ENCODE data around the gene TRAF2. TPM values are rescaled to one million over a fixed set of nuclear protein-coding genes. Genes with fewer than 3 reads are reported as not detected.

TRAF2 gene
- total and polyA plus RNA-seq, 2 of the 8 experiments (the other 6 are each of a cell fraction or from before 2014, with no cell fraction given): 26.9 to 50.2 TPM

- TF ChIP-seq, protein P1, sequence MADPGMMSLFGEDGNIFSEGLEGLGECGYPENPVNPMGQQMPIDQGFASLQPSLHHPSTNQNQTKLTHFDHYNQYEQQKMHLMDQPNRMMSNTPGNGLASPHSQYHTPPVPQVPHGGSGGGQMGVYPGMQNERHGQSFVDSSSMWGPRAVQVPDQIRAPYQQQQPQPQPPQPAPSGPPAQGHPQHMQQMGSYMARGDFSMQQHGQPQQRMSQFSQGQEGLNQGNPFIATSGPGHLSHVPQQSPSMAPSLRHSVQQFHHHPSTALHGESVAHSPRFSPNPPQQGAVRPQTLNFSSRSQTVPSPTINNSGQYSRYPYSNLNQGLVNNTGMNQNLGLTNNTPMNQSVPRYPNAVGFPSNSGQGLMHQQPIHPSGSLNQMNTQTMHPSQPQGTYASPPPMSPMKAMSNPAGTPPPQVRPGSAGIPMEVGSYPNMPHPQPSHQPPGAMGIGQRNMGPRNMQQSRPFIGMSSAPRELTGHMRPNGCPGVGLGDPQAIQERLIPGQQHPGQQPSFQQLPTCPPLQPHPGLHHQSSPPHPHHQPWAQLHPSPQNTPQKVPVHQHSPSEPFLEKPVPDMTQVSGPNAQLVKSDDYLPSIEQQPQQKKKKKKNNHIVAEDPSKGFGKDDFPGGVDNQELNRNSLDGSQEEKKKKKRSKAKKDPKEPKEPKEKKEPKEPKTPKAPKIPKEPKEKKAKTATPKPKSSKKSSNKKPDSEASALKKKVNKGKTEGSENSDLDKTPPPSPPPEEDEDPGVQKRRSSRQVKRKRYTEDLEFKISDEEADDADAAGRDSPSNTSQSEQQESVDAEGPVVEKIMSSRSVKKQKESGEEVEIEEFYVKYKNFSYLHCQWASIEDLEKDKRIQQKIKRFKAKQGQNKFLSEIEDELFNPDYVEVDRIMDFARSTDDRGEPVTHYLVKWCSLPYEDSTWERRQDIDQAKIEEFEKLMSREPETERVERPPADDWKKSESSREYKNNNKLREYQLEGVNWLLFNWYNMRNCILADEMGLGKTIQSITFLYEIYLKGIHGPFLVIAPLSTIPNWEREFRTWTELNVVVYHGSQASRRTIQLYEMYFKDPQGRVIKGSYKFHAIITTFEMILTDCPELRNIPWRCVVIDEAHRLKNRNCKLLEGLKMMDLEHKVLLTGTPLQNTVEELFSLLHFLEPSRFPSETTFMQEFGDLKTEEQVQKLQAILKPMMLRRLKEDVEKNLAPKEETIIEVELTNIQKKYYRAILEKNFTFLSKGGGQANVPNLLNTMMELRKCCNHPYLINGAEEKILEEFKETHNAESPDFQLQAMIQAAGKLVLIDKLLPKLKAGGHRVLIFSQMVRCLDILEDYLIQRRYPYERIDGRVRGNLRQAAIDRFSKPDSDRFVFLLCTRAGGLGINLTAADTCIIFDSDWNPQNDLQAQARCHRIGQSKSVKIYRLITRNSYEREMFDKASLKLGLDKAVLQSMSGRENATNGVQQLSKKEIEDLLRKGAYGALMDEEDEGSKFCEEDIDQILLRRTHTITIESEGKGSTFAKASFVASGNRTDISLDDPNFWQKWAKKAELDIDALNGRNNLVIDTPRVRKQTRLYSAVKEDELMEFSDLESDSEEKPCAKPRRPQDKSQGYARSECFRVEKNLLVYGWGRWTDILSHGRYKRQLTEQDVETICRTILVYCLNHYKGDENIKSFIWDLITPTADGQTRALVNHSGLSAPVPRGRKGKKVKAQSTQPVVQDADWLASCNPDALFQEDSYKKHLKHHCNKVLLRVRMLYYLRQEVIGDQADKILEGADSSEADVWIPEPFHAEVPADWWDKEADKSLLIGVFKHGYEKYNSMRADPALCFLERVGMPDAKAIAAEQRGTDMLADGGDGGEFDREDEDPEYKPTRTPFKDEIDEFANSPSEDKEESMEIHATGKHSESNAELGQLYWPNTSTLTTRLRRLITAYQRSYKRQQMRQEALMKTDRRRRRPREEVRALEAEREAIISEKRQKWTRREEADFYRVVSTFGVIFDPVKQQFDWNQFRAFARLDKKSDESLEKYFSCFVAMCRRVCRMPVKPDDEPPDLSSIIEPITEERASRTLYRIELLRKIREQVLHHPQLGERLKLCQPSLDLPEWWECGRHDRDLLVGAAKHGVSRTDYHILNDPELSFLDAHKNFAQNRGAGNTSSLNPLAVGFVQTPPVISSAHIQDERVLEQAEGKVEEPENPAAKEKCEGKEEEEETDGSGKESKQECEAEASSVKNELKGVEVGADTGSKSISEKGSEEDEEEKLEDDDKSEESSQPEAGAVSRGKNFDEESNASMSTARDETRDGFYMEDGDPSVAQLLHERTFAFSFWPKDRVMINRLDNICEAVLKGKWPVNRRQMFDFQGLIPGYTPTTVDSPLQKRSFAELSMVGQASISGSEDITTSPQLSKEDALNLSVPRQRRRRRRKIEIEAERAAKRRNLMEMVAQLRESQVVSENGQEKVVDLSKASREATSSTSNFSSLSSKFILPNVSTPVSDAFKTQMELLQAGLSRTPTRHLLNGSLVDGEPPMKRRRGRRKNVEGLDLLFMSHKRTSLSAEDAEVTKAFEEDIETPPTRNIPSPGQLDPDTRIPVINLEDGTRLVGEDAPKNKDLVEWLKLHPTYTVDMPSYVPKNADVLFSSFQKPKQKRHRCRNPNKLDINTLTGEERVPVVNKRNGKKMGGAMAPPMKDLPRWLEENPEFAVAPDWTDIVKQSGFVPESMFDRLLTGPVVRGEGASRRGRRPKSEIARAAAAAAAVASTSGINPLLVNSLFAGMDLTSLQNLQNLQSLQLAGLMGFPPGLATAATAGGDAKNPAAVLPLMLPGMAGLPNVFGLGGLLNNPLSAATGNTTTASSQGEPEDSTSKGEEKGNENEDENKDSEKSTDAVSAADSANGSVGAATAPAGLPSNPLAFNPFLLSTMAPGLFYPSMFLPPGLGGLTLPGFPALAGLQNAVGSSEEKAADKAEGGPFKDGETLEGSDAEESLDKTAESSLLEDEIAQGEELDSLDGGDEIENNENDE (IDR thresholded peaks at IDR 0.05; ENCODE audit: insufficient replicate concordance, low read length): no peak
- TF ChIP-seq EGR1 (IDR thresholded peaks at IDR 0.05; ENCODE audit: borderline replicate concordance, low read depth, low read length) (no peak), KDM1A (IDR thresholded peaks at IDR 0.05; ENCODE audit: borderline replicate concordance, low read length) (no peak)
Measured at GRCh38 chr9:136863623-136864273, 22.6 kb upstream of the TRAF2 start (continued).

Data from H1 (cell line).